Type B pancreatic cell (in vitro differentiated cells): ENCODE measurements around the gene OR10R2. TPM values are rescaled to one million over a fixed set of nuclear protein-coding genes. Genes with fewer than 3 reads are reported as not detected.

ENCODE experiments used
- DNase-seq: peaks from one replicate; pipeline ENCODE4 v3.0.0; 2021; ENCODE audit warnings: mixed read lengths; ENCODE audit not compliant: unreplicated experiment; ENCODE audit errors: extremely low spot score
- H3K27ac Mint-ChIP-seq: 2 replicates; pipeline ENCODE4 v1.8.0; 2021; ENCODE audit warnings: mild to moderate bottlenecking, mixed read lengths
- H3K27me3 Mint-ChIP-seq: 2 replicates; pipeline ENCODE4 v1.8.0; 2021; ENCODE audit warnings: mixed read lengths
- H3K36me3 Mint-ChIP-seq: 2 replicates; pipeline ENCODE4 v1.8.0; 2021; ENCODE audit warnings: mixed read lengths
- H3K4me1 Mint-ChIP-seq: one replicate; pipeline ENCODE4 v1.8.0; 2021; ENCODE audit warnings: mixed read lengths; ENCODE audit not compliant: unreplicated experiment
- H3K4me3 Mint-ChIP-seq: 2 replicates; pipeline ENCODE4 v1.8.0; 2021; ENCODE audit warnings: mild to moderate bottlenecking, mixed read lengths
- H3K9me3 Mint-ChIP-seq: 2 replicates; pipeline ENCODE4 v1.8.0; 2021; ENCODE audit warnings: mixed read lengths
- total RNA-seq: library from RNA; stranded (reverse); gene quantifications from 2 replicates; pipeline ENCODE4 v1.2.1, GENCODE V29; 2021; ENCODE audit warnings: low replicate concordance
- TF ChIP-seq, protein P1 (sequence below): fragments of 200-600 bp; sonication (generic); conservative IDR thresholded peaks from 2 replicates; pipeline ENCODE4 v1.5.0; 2021; ENCODE audit warnings: antibody characterized with exemption, mild to moderate bottlenecking

Gene OR10R2
- total RNA-seq, 1 donor from 2014 or later = not detected

DNA sequence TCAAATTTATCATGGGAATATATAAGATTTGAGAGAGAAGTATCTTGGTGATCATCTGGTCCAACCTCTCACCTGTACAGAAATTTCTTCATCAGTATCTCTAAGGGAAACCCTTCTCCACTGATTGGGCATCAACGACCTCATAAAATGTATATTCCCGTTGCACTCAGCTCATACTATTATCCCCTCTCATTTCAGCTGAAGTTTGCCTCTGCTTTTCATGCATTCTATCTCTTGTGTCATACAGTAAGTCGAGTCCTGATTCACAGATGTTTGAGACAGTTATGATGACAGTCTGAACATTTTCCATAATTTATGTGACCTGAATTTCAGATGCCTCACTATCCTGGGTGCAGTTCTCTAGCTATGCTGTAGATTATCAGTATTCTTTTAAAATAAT lies 21.0 kb downstream of the OR10R2 start:
- H3K9me3 Mint-ChIP-seq = no peaks in the 10 kb centered on the region
- no peaks in the 10 kb centered on the region for H3K4me1 Mint-ChIP-seq
- no peaks in the 10 kb centered on the region for H3K27me3 Mint-ChIP-seq
- DNase-seq = no peak
- H3K4me3 Mint-ChIP-seq = no peak overlapping the region
- no peak overlapping the region for H3K27ac Mint-ChIP-seq
- no peaks in the 10 kb centered on the region for H3K36me3 Mint-ChIP-seq
- TF ChIP-seq, protein P1, sequence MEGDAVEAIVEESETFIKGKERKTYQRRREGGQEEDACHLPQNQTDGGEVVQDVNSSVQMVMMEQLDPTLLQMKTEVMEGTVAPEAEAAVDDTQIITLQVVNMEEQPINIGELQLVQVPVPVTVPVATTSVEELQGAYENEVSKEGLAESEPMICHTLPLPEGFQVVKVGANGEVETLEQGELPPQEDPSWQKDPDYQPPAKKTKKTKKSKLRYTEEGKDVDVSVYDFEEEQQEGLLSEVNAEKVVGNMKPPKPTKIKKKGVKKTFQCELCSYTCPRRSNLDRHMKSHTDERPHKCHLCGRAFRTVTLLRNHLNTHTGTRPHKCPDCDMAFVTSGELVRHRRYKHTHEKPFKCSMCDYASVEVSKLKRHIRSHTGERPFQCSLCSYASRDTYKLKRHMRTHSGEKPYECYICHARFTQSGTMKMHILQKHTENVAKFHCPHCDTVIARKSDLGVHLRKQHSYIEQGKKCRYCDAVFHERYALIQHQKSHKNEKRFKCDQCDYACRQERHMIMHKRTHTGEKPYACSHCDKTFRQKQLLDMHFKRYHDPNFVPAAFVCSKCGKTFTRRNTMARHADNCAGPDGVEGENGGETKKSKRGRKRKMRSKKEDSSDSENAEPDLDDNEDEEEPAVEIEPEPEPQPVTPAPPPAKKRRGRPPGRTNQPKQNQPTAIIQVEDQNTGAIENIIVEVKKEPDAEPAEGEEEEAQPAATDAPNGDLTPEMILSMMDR = no peak

DNA sequence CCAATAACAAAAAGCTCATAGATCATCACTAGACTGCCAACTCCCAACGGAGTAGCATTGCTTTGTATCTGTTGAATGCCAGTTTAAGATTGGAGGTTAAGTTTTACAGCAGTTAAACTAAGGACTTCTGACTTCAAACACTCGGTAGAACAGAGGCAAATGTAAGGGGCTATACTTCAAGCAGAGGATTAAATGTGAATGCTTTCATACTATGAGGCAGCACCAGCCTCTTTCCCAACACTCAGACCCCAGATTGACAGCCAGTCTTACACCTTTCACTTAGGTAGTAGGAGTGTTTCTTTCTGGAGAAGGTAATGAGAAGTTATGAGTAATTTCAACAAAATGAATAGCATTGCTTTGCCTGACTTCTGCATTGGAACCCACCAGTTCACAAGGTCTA lies 22.8 kb downstream of the OR10R2 start:
- no peaks in the 10 kb centered on the region for H3K27me3 Mint-ChIP-seq
- no peaks in the 10 kb centered on the region for H3K4me1 Mint-ChIP-seq
- no peak overlapping the region for H3K27ac Mint-ChIP-seq
- H3K9me3 Mint-ChIP-seq = no peaks in the 10 kb centered on the region
- H3K4me3 Mint-ChIP-seq = no peak overlapping the region
- no peaks in the 10 kb centered on the region for H3K36me3 Mint-ChIP-seq
- TF ChIP-seq, protein P1 = no peak
- no peak for DNase-seq

DNA sequence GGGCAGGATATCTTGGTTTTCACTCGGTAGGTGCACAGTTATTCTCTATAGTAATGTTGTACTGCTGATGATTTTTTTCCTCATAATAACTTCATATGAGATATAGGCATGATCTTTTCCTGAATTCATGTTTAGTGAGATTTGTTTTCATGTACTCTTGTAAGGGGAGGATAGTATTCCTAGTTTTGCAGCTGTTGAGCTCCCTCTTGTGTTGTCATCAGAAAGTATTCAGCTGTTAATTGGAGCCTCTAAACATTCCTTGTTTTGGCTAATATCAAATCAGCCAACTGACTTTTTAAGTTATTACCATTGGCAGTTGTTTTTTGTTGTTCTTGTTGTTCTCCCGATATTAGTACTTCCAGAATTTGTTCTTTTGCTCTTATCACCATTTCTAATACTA lies 24.4 kb downstream of the OR10R2 start:
- Mint-ChIP-seq H3K27ac (no peak overlapping the region), H3K36me3 (no peaks in the 10 kb centered on the region), H3K4me1 (no peaks in the 10 kb centered on the region), H3K27me3 (no peaks in the 10 kb centered on the region), H3K4me3 (no peak overlapping the region), H3K9me3 (no peaks in the 10 kb centered on the region)
- TF ChIP-seq, protein P1 = peak; percentile 59
- DNase-seq = no peak

DNA sequence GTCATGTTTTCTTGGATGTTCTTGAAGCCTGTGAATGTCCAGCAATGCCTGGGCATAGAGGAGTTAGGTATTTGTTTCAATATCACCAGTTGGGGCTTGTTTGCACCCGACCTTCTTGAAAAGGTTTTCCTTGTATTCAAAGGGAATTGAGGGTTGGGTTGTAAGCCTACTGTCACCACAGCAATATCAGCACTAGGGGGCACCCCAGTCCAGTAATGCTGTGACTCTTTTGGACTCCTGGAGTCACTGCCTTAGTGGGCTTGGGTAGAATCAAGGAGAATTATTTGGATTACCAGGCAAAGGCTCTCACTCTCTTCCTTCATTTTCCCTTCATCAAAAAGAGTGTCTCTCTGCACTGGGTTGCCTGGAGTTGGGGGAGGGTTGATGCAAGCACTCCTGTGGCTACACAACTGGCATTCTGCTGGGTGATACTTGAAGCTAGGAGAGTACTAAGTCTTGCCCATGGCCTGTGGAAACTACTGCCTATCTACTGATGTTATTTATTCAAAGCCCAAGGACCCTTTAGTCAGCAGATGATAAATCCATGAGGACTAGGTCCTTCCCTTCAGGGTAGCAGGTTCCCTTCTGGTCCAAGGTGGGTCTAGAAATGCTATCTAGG lies 34.5 kb downstream of the OR10R2 start:
- Mint-ChIP-seq H3K4me3 (no peak overlapping the region), H3K4me1 (no peaks in the 10 kb centered on the region), H3K27me3 (peaks cover 8% of the 10 kb centered on the region), H3K27ac (no peak overlapping the region), H3K9me3 (no peaks in the 10 kb centered on the region), H3K36me3 (no peaks in the 10 kb centered on the region)
- no peak for DNase-seq
- TF ChIP-seq, protein P1 = peak; percentile 73

DNA sequence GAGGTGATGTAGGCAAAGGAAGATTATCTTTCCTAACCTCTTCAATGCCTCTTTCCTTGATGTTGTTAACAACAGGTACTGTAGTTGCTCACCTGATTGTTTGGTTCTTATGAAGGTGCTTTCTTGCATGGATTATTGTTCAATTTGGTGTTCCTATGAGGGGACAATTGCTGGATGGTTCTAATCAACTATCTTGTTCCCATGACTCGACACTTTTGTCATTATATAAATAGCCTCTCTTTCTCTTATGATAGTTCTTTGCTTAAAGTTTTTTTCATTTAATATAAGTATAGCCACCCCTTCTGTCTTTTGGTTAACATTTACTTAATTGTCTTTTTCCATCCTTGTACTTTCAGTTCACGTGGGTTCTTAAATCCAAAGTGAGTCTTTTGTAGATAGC lies 35.5 kb downstream of the OR10R2 start:
- no peaks in the 10 kb centered on the region for H3K36me3 Mint-ChIP-seq
- no peak overlapping the region for H3K27ac Mint-ChIP-seq
- H3K4me1 Mint-ChIP-seq = no peaks in the 10 kb centered on the region

More for the DNA sequence above, 35.5 kb downstream of the OR10R2 start:
- Mint-ChIP-seq H3K9me3 (no peaks in the 10 kb centered on the region), H3K27me3 (peaks cover 8% of the 10 kb centered on the region), H3K4me3 (no peak overlapping the region)
- DNase-seq = no peak
- TF ChIP-seq, protein P1 = no peak
